ENCODE data around the gene COPG1.

- no peak for TF ChIP-seq CTCF (IDR thresholded peaks at IDR 0.05)
- TF ChIP-seq TEAD1 (CRISPR knock-in tag; IDR thresholded peaks at IDR 0.05), result no peak
- no peak for TF ChIP-seq ATF6 (CRISPR knock-in tag; IDR thresholded peaks at IDR 0.05)
- no peak for TF ChIP-seq CREM (CRISPR knock-in tag; IDR thresholded peaks at IDR 0.05)
- TF ChIP-seq NFYB (CRISPR knock-in tag; conservative IDR thresholded peaks at IDR 0.05; ENCODE audit: low read depth), result no peak
- TF ChIP-seq ATF3 (CRISPR knock-in tag; conservative IDR thresholded peaks at IDR 0.05), result no peak
- no peak for TF ChIP-seq IRF1 (CRISPR knock-in tag; IDR thresholded peaks at IDR 0.05)
- no peak for TF ChIP-seq MAX (CRISPR knock-in tag; IDR thresholded peaks at IDR 0.05)
- no peak for TF ChIP-seq ZNF512 (CRISPR knock-in tag; IDR thresholded peaks at IDR 0.05; ENCODE audit: borderline replicate concordance)
- no peak for TF ChIP-seq USF2 (CRISPR knock-in tag; IDR thresholded peaks at IDR 0.05)
- no peak for TF ChIP-seq CREB1 (CRISPR knock-in tag; IDR thresholded peaks at IDR 0.05)
Measured at GRCh38 chr3:129256270-129256669, 6.9 kb downstream of the COPG1 start.
